Breast epithelium (tissue), 4 donors: ENCODE data around the gene FBLN2. TPM values are rescaled to one million over a fixed set of nuclear protein-coding genes. Genes with fewer than 3 reads are reported as not detected.

Experiments used
- DNase-seq, 2 donors: peaks; one replicate each; pipeline ENCODE4 v3.0.0-alpha.2; 2019; ENCODE audit warnings: low spot score in 2 of 2
- H3K27ac ChIP-seq, 2 donors: fragments of 200-600 bp; sonication (generic) in 1 of 2; one replicate each; pipeline ENCODE4 v1.5.1; 2016 to 2019; ENCODE audit warnings: mild to moderate bottlenecking in 1 of 2
- H3K27me3 ChIP-seq, 2 donors: fragments of 200-600 bp; sonication (generic) in 1 of 2; one replicate each; pipeline versions ENCODE4 v1.5.1 to v1.6.0; 2017 to 2019; ENCODE audit warnings: control low read depth in 1 of 2, mild to moderate bottlenecking in 1 of 2
- H3K36me3 ChIP-seq: fragments of 200-600 bp; one replicate; pipeline ENCODE4 v1.5.1; 2019
- H3K4me1 ChIP-seq, 2 donors: fragments of 200-600 bp; sonication (generic); one replicate each; pipeline ENCODE4 v1.5.1; 2016 to 2019; ENCODE audit warnings: control low read depth in 1 of 2
- H3K4me3 ChIP-seq, 3 donors: fragments of 200-600 bp; sonication (generic); 1 replicate in 2 of 3; 2 replicates in 1 of 3; pipeline ENCODE4 v1.5.1; 2016 to 2019; ENCODE audit warnings: mild to moderate bottlenecking in 3 of 3, moderate library complexity in 2 of 3
- H3K9me3 ChIP-seq, 2 donors: fragments of 200-600 bp; sonication (generic) in 1 of 2; one replicate each; pipeline ENCODE4 v1.5.1; 2016 to 2019; ENCODE audit warnings: control low read depth in 1 of 2
- CTCF ChIP-seq, 3 donors: fragments of 450-650 bp; IDR thresholded peaks; one replicate each; pipeline ENCODE4 v1.5.1; 2016 to 2017; ENCODE audit warnings: antibody characterized with exemption in 3 of 3, mild to moderate bottlenecking in 3 of 3, moderate library complexity in 3 of 3
- POLR2A ChIP-seq: fragments of 450-650 bp; IDR thresholded peaks from one replicate; pipeline ENCODE4 v1.6.1; 2016; ENCODE audit warnings: antibody characterized with exemption, mild to moderate bottlenecking, moderate library complexity
- POLR2AphosphoS5 ChIP-seq, 3 donors: sonication (generic); formaldehyde crosslinking; IDR thresholded peaks; one replicate each; pipeline ENCODE4 v1.6.1; 2017; ENCODE audit warnings: antibody characterized with exemption in 3 of 3
- intact Hi-C: fragments of 100-400 bp; cut with DNase I; formaldehyde crosslinking; loops from one replicate; pipeline ENCODE4 v1.15.1; 2023; ENCODE audit warnings: low total_unique reads
- total RNA-seq, 3 donors: library from RNA; depleted of rRNA; stranded (reverse); fragments of >200 nt; gene quantifications; one replicate each; pipeline ENCODE4 v1.1.0, GENCODE V29; 2016

FBLN2 gene
- total RNA-seq, 3 donors from 2014 or later, result 43.5 to 663 (median 81.3) TPM

GRCh38 chr3:13506680-13507079 lies 42.2 kb upstream of the FBLN2 start:
- Histone ChIP-seq H3K27ac (peak overlapping the region; percentile 46 to 65), H3K4me3 (no peak overlapping the region), H3K36me3 (no peaks in the 10 kb centered on the region), H3K27me3 (no peaks in the 10 kb centered on the region), H3K4me1 (peaks cover 0 to 9% of the 10 kb centered on the region in 2 donors), H3K9me3 (no peaks in the 10 kb centered on the region)
- TF ChIP-seq POLR2A (no peak), POLR2AphosphoS5 (IDR thresholded peaks at IDR 0.05) (no peak), CTCF (IDR thresholded peaks at IDR 0.05) (no peak)
- no peak for DNase-seq
- intact Hi-C loops, result no loop called here

GRCh38 chr3:13507247-13507569 lies 41.7 kb upstream of the FBLN2 start:
- TF ChIP-seq POLR2AphosphoS5 (IDR thresholded peaks at IDR 0.05), result no peak
- TF ChIP-seq POLR2A, result no peak
- TF ChIP-seq CTCF (IDR thresholded peaks at IDR 0.05), result no peak
- Histone ChIP-seq H3K4me3 (no peak overlapping the region), H3K27me3 (no peaks in the 10 kb centered on the region), H3K9me3 (no peaks in the 10 kb centered on the region), H3K4me1 (peaks cover 0 to 9% of the 10 kb centered on the region in 2 donors), H3K27ac (peak overlapping the region; percentile 46 to 65), H3K36me3 (no peaks in the 10 kb centered on the region)
- DNase-seq, result no peak
- intact Hi-C loops, result no loop called here

GRCh38 chr3:13507570-13508339 lies 41.2 kb upstream of the FBLN2 start:
- intact Hi-C loops, result no loop called here
- H3K4me1 ChIP-seq, result peaks cover 2 to 9% of the 10 kb centered on the region in 2 donors
- TF ChIP-seq POLR2AphosphoS5 (IDR thresholded peaks at IDR 0.05) (peak in 1 of 3 donors; percentile 10), POLR2A (no peak)
- no peaks in the 10 kb centered on the region for H3K9me3 ChIP-seq
- H3K4me3 ChIP-seq, result no peak overlapping the region
- DNase-seq, result peak in 1 of 2 donors; percentile 39
- no peaks in the 10 kb centered on the region for H3K27me3 ChIP-seq
- peak overlapping the region; percentile 46 to 65 for H3K27ac ChIP-seq
- no peaks in the 10 kb centered on the region for H3K36me3 ChIP-seq

GRCh38 chr3:13508496-13508895 lies 40.4 kb upstream of the FBLN2 start:
- no peaks in the 10 kb centered on the region for H3K9me3 ChIP-seq
- H3K27ac ChIP-seq, result no peak overlapping the region
- H3K4me3 ChIP-seq, result no peak overlapping the region
- intact Hi-C loops, result no loop called here
- DNase-seq, result no peak
- H3K27me3 ChIP-seq, result no peaks in the 10 kb centered on the region
- peaks cover 5 to 9% of the 10 kb centered on the region in 2 donors for H3K4me1 ChIP-seq
- no peaks in the 10 kb centered on the region for H3K36me3 ChIP-seq
- TF ChIP-seq CTCF (IDR thresholded peaks at IDR 0.05), result no peak
- TF ChIP-seq POLR2AphosphoS5 (IDR thresholded peaks at IDR 0.05), result no peak
- TF ChIP-seq POLR2A, result no peak

- intact Hi-C loops, result no loop called here
- Histone ChIP-seq H3K27ac (no peak overlapping the region), H3K4me3 (no peak overlapping the region), H3K27me3 (no peaks in the 10 kb centered on the region), H3K36me3 (no peaks in the 10 kb centered on the region), H3K9me3 (no peaks in the 10 kb centered on the region), H3K4me1 (peaks cover 5 to 9% of the 10 kb centered on the region in 2 donors)
- DNase-seq, result no peak
- no peak for TF ChIP-seq POLR2A
- no peak for TF ChIP-seq CTCF (IDR thresholded peaks at IDR 0.05)
- TF ChIP-seq POLR2AphosphoS5 (IDR thresholded peaks at IDR 0.05), result no peak
These were observed 39.7 kb upstream of the FBLN2 start for GRCh38 chr3:13509059-13509815.
